GM18498 (cell line): Measurements from ENCODE around the gene TNK2.

Experiments used
- ATAC-seq: cut with Tn5 transposase; IDR thresholded peaks from one replicate; pipeline ENCODE4 v1.9.1; 2021; ENCODE audit warnings: mild to moderate bottlenecking, moderate library complexity; ENCODE audit not compliant: unreplicated experiment

Gene TNK2

DNA sequence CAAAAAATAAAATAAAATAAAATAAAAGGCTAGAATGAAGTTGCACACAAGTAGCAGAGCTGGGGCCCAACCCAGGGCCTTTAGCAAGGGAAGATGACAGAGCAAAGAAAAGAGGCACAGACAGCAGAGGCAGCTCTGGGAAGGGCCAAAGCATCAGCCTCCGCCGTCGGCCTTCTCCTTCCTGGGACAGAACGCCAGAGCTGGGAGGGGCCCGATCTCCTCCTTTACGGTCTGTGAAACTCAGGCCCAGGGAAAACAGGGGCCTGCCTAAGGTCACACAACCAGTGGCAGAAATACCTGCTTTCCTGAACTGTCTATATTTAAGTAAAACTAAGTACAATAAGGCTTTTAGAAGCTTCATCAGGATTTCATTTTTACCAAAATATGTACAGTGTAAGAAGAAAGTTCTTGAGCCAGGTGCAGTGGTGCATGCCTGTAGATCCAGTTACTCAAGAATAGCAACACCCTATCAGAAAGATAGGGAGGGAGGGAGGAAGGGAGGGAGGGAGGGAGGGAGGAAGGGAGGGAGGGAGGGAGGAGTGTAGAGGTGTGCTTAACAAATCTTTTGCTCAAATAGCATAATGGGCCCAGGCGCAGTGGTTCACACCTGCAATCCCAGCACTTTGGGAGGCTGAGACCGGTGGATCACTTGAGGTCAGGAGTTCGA, 53.6 kb downstream of the TNK2 start:
- no peak for ATAC-seq

- ATAC-seq = no peak
Observed at GRCh38 chr3:195853996-195854395, 54.4 kb downstream of the TNK2 start.

- no peak for ATAC-seq
Observed at GRCh38 chr3:195853036-195853435, 55.3 kb downstream of the TNK2 start.

- peak; percentile 92 for ATAC-seq
Observed at GRCh38 chr3:195850857-195851543, 57.4 kb downstream of the TNK2 start.

GRCh38 chr3:195849322-195850074, 58.9 kb downstream of the TNK2 start:
- no peak for ATAC-seq

DNA sequence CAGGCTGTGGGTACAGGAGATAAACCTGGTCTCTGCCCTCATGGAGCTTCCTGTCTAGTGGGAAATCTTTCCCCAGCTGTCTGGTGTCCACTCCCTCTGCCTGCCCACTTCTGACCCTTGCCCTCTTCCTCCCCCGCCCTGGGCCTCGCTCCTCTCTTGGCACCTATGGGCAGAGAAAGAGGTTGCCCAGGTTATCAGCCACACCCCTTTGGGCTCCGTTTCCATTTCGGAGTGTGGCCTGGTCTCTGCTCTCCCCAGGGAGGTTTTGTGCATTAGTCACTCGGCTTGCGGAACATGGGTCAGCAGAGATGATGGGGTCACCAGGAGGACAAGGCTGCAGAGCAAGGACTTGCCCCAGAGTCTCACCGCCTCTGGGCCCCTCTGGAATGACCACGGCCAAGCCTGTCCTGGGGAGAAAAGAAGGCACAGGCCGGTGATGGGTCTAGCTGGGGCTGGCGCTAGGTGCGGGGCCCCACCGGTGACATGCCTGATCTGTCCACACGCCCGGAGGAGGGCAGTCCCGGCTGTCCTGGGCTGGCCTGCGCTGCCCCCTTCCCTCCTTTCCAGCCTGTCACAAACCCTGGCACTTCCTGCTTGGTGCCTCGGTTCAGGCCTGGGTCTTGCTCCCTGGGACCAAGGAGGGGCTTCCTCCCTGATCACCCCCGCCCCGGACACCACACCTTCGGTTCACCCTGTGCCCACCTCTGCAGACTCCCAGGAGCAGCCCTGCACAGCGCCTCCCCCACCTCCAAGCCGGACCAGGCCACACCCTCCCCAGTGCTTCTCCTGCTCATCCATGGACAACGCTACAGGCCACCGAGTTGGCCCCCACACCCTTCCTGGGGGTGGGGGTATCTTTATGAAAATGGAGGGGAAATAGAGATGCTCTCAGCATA, 61.0 kb downstream of the TNK2 start:
- ATAC-seq = no peak

GRCh38 chr3:195845483-195845882, 62.9 kb downstream of the TNK2 start:
- no peak for ATAC-seq

DNA sequence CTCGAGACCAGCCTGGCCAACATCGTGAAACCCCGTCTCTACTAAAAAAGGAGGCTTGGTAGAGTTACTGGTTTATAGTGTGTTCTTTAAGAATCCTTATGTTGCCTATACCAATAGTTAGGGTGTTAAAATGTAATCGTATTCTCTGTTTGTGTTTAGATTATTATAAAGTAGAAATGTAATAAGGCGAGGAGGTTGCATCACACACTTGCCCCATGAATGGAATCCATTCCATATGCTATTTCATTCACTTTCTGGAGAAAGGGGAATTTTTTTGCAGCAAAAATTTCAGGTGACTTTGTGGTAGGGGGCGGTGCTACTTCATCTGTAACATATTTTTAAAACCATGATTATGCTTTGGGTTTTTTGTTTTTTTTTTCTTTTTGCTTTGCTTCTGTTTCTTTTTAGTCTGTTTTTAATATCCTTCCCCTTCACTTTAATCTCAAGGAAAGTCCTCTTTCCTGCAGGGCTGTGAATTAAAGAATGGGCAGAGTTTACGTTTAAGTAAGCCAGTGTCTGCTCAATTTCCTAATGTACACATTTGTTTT, 63.6 kb downstream of the TNK2 start:
- no peak for ATAC-seq

GRCh38 chr3:195839260-195840010, 68.9 kb downstream of the TNK2 start:
- ATAC-seq = no peak

DNA sequence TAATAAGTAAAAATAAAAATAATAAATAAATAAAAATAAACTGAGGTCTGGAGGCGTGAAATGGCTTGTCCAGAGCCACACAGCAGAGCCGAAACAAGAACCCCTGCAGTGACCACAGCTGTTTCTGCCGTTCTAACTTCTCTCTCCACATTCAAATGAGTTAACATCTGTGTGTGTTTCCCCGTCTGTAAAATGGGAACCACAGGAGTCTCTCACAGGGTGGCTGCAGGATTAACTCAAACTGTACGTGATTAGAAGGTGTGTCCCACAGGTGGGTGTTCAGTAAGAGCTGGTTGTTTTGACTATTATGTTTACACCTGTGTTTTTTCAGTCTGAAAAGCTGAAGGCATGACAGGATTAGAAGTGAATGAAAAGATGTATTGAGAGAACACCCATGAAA, 69.6 kb downstream of the TNK2 start:
- ATAC-seq = no peak

- no peak for ATAC-seq
Observed at GRCh38 chr3:195836476-195837135, 71.7 kb downstream of the TNK2 start.

- ATAC-seq = no peak
Observed at GRCh38 chr3:195835791-195836190, 72.6 kb downstream of the TNK2 start.

GRCh38 chr3:195834675-195835583, 73.4 kb downstream of the TNK2 start:
- no peak for ATAC-seq

- ATAC-seq = no peak
Observed at GRCh38 chr3:195829897-195830254, 78.5 kb downstream of the TNK2 start.

DNA sequence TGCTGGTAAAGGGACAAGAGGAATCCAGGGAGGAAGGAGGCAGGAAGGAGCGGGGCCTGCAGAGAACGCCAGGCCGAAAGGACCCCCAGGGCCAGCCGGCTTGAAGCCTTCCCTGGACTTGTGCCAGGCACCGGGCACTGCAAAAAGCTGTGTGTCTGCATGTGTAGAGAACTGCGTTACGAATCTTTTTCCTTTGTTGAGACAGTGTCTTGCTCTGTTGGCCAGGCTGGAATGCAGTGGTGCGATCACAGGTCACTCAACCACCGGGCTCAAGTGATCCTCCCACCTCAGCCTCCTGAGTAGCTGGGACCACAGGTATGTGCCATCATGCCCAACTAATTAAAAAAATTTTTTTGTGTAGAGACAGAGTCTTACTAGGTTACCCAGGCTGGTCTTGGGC, 79.6 kb downstream of the TNK2 start:
- no peak for ATAC-seq

DNA sequence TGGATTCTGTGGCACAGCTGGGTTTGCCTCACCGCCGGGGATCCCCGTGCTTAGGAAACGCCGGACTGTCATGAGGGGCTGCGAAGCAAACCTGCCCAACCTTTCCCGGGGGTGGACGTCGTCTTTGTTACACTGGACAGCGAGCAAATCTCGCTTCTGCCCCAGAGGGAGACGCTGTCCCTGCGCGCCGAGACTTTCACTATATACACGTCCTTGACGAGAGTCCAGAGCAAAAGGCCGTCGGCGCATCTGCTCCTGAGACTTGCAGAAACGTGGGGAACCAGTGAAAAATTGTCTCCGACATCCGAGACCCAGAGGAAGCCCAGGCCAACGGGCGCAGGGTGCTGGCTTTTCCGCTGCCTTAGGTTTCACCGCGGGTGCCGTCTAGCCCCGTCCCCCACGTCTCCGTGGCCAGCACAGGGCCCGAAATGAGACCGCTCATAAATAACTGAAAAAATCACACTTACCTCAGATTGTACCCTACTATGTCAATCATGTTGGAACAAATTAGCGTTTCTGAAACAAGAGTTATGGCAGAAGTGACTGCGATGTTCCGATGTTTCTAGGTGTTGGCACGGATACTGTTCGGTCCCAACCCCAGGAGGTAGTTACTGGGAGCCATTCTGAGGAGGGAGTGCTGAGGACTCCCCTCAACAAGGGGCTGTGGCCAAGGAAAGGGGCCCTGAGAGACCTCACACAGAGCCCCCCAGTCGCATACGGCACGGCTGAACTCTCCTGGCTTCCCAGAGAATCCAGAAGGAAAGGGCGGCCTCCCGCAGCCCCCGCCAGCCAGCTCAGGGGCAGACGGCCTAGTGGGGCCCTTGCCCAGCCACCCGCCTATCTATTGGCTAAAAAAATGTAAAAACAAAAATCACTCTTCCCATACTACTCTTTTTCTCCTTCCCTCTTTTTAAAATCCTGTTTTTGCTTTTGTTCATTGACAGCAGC, 82.2 kb downstream of the TNK2 start:
- ATAC-seq = no peak

GRCh38 chr3:195825191-195825588, 83.2 kb downstream of the TNK2 start:
- no peak for ATAC-seq
